HCT116 (cell line): Measurements from ENCODE around the gene PAQR3. TPM values are rescaled to one million over a fixed set of nuclear protein-coding genes. Genes with fewer than 3 reads are reported as not detected.

ENCODE experiments used
- ATAC-seq: fragments of 200-7000 bp; cut with Tn5 transposase; 2 replicates; pipeline ENCODE4 v1.9.1; 2020; ENCODE audit warnings: mild to moderate bottlenecking, moderate library complexity
- BruUV-seq: library from RNA; stranded (reverse); fragments of 400-500 nt; replicated peaks from 2 replicates; lab custom pipeline; 2021; lab: Mats Ljungman, UMichigan
- CTCF ChIA-PET: fragments of 300-600 bp; sonication (Branson Sonifier 250); formaldehyde crosslinking; loops from one replicate; lab custom pipeline; 2021; ENCODE audit warnings: antibody characterized with exemption; lab: Charles Lee
- POLR2A ChIA-PET: fragments of 300-600, 350-600 bp; sonication (Branson Sonifier 250); formaldehyde crosslinking; loops from one replicate; lab custom pipeline; 2021; ENCODE audit warnings: antibody characterized with exemption; lab: Charles Lee
- RAD21 ChIA-PET, 2 experiments: fragments of 300-600 bp; sonication (Branson Sonifier 250); formaldehyde crosslinking; loops; one replicate each; lab custom pipeline; 2023; ENCODE audit warnings: low total read pairs in 2 of 2; ENCODE audit not compliant: uncharacterized antibody in 2 of 2, unreplicated experiment in 2 of 2, low non-redundant PET in 1 of 2; lab: Charles Lee
- DNase-seq: peaks from one replicate; pipeline ENCODE4 v3.0.0-alpha.2; 2010; ENCODE audit warnings: low read depth, low spot score
- H2AFZ ChIP-seq: fragments of 200-600 bp; shearing (Covaris generic), sonication (generic); 2 replicates; pipeline ENCODE4 v1.6.1; 2017; ENCODE audit warnings: low read depth, mixed run types, mixed read lengths, antibody characterized with exemption, low read length; ENCODE audit not compliant: poor library complexity, severe bottlenecking
- H3K27ac ChIP-seq: 2 replicates; pipeline ENCODE4 v1.5.1; 2012; ENCODE audit warnings: low read depth, low read length
- H3K27me3 ChIP-seq: fragments of 200-600 bp; sonication (generic); 2 replicates; pipeline ENCODE4 v1.6.1; 2016; ENCODE audit warnings: mixed run types, low read length, mixed read lengths; ENCODE audit not compliant: insufficient read depth
- H3K36me3 ChIP-seq, 2 experiments: fragments of 200-500 bp in 1 of 2; fragments of 200-600 bp in 1 of 2; sonication (Bioruptor generic) in 1 of 2; sonication (generic) in 1 of 2; 2 replicates each; pipeline versions ENCODE4 v1.5.1 to v1.6.1; 2014 to 2016; ENCODE audit warnings: low read length in 2 of 2, inconsistent platforms in 1 of 2, mixed read lengths in 1 of 2, mixed run types in 1 of 2; ENCODE audit not compliant: insufficient read depth in 2 of 2, control insufficient read depth in 1 of 2
- H3K4me1 ChIP-seq, 2 experiments: fragments of 200-600 bp in 1 of 2; sonication (generic) in 1 of 2; 2 replicates each; pipeline versions ENCODE4 v1.5.1 to v1.6.1; 2012 to 2017; ENCODE audit warnings: low read length in 2 of 2, inconsistent platforms in 1 of 2, mild to moderate bottlenecking in 1 of 2, mixed read lengths in 1 of 2, mixed run types in 1 of 2, moderate library complexity in 1 of 2; ENCODE audit not compliant: insufficient read depth in 2 of 2, control insufficient read depth in 1 of 2
- H3K4me2 ChIP-seq: fragments of 200-600 bp; sonication (generic); 2 replicates; pipeline ENCODE4 v1.6.1; 2017; ENCODE audit warnings: mixed run types, low read length, mixed read lengths
- H3K4me3 ChIP-seq, 2 experiments: fragments of 200-600 bp in 1 of 2; sonication (generic) in 1 of 2; replicated peaks in 1 of 2; 2 replicates each; pipeline ENCODE4 v1.5.1; 2011 to 2016; ENCODE audit warnings: low read length in 2 of 2, control low read depth in 1 of 2, low read depth in 1 of 2, mild to moderate bottlenecking in 1 of 2, mixed read lengths in 1 of 2, mixed run types in 1 of 2
- H3K79me2 ChIP-seq: fragments of 200-600 bp; sonication (generic); 2 replicates; pipeline ENCODE4 v1.6.1; 2017; ENCODE audit warnings: mild to moderate bottlenecking, mixed run types, low read length, moderate library complexity, mixed read lengths; ENCODE audit not compliant: insufficient read depth
- H3K9ac ChIP-seq: fragments of 200-600 bp; sonication (generic); 2 replicates; pipeline ENCODE4 v1.6.1; 2016; ENCODE audit warnings: low read length, mixed read lengths
- H3K9me2 ChIP-seq: fragments of 200-600 bp; sonication (generic), shearing (Covaris generic); 2 replicates; pipeline ENCODE4 v1.6.1; 2017; ENCODE audit warnings: mixed run types, mild to moderate bottlenecking, moderate library complexity; ENCODE audit not compliant: insufficient read depth
- H3K9me3 ChIP-seq, 2 experiments: fragments of 200-500 bp in 1 of 2; fragments of 200-600 bp in 1 of 2; sonication (Bioruptor generic) in 1 of 2; sonication (generic) in 1 of 2; 2 replicates each; pipeline ENCODE4 v1.6.1; 2014 to 2017; ENCODE audit warnings: low read length in 2 of 2, mixed read lengths in 2 of 2, inconsistent platforms in 1 of 2, low read depth in 1 of 2, mild to moderate bottlenecking in 1 of 2, mixed run types in 1 of 2, moderate library complexity in 1 of 2; ENCODE audit not compliant: control insufficient read depth in 1 of 2, insufficient read depth in 1 of 2
- H4K20me1 ChIP-seq: fragments of 200-600 bp; sonication (generic), shearing (Covaris generic); 2 replicates; pipeline ENCODE4 v1.6.1; 2017; ENCODE audit warnings: mixed run types, mild to moderate bottlenecking, moderate library complexity; ENCODE audit not compliant: insufficient read depth
- CBX3 ChIP-seq: IDR thresholded peaks from 2 replicates; pipeline ENCODE4 v1.6.1; 2012; ENCODE audit warnings: low read depth
- EGR1 ChIP-seq: IDR thresholded peaks from 2 replicates; pipeline ENCODE4 v1.6.1; 2012; ENCODE audit warnings: low read depth
- ELF1 ChIP-seq: IDR thresholded peaks from 2 replicates; pipeline ENCODE4 v1.6.1; 2012; ENCODE audit warnings: low read depth, borderline replicate concordance
- JUND ChIP-seq: IDR thresholded peaks from 2 replicates; pipeline ENCODE4 v1.6.1; 2012
- MAX ChIP-seq: IDR thresholded peaks from 2 replicates; pipeline ENCODE4 v1.6.1; 2012
- POLR2A ChIP-seq: IDR thresholded peaks from 2 replicates; pipeline ENCODE4 v1.7.0; 2011; ENCODE audit warnings: borderline replicate concordance; ENCODE audit not compliant: insufficient read depth, insufficient read length; ENCODE audit errors: extremely low read depth
- POLR2AphosphoS5 ChIP-seq: IDR thresholded peaks from 2 replicates; pipeline ENCODE4 v1.6.1; 2011; ENCODE audit warnings: mild to moderate bottlenecking, low read depth, low read length, moderate library complexity
- RAD21 ChIP-seq: IDR thresholded peaks from 2 replicates; pipeline ENCODE4 v1.6.1; 2012; ENCODE audit warnings: low read depth, mild to moderate bottlenecking
- REST ChIP-seq: IDR thresholded peaks from 2 replicates; pipeline ENCODE4 v1.6.1; 2012; ENCODE audit warnings: low read depth
- SIN3A ChIP-seq: IDR thresholded peaks from 2 replicates; pipeline ENCODE4 v1.6.1; 2012; ENCODE audit warnings: low read depth
- SRF ChIP-seq: IDR thresholded peaks from 2 replicates; pipeline ENCODE4 v1.6.1; 2012; ENCODE audit warnings: low read depth
- YY1 ChIP-seq: IDR thresholded peaks from 2 replicates; pipeline ENCODE4 v1.6.1; 2011; ENCODE audit warnings: low read length, low read depth, moderate library complexity, mild to moderate bottlenecking; ENCODE audit not compliant: insufficient replicate concordance; ENCODE audit errors: extremely low read depth
- ZFX ChIP-seq: fragments of 450-650 bp; IDR thresholded peaks from 2 replicates; pipeline ENCODE4 v1.6.1; 2017
- ZNF274 ChIP-seq: fragments of 200-500 bp; sonication (Bioruptor generic); IDR thresholded peaks from 2 replicates; pipeline ENCODE4 v1.6.1; 2014; ENCODE audit warnings: mild to moderate bottlenecking, low read depth, low read length, inconsistent platforms
- intact Hi-C: fragments of 100-400 bp; cut with micrococcal nuclease; formaldehyde crosslinking; loops from 2 replicates; pipeline ENCODE4 v1.10.0; 2022
- total RNA-seq: library from RNA; stranded (reverse); gene quantifications from one replicate; pipeline ENCODE4 v1.2.1, GENCODE V29; 2021; ENCODE audit not compliant: unreplicated experiment

The PAQR3 gene
- total RNA-seq, 1 experiment from 2014 or later, result 32.3 TPM

- no peaks in the 10 kb centered on the region for H3K4me1 ChIP-seq
- no peaks in the 10 kb centered on the region for H3K27me3 ChIP-seq
- no peak overlapping the region for H3K27ac ChIP-seq
- no peak overlapping the region for H2AFZ ChIP-seq
- no peak overlapping the region for H3K4me2 ChIP-seq
- H3K9ac ChIP-seq, result no peak overlapping the region
- TF ChIP-seq YY1, result no peak
- no peak for TF ChIP-seq SIN3A
- TF ChIP-seq ZFX, result no peak
- TF ChIP-seq POLR2A, result no peak
- no peak for TF ChIP-seq SRF
- no peak for TF ChIP-seq CBX3
- TF ChIP-seq REST, result no peak
- no peak for TF ChIP-seq ELF1
- TF ChIP-seq, all 23 proteins: peak for 0
- Histone ChIP-seq H3K4me3 (no peak overlapping the region), H3K36me3 (no peaks in the 10 kb centered on the region), H3K9me3 (no peaks in the 10 kb centered on the region), H3K9me2 (no peaks in the 10 kb centered on the region), H3K79me2 (no peaks in the 10 kb centered on the region), H4K20me1 (no peaks in the 10 kb centered on the region)
- POLR2A ChIA-PET, result no interaction called here
- BruUV-seq, result no TSS peak
- intact Hi-C loops, result no loop called here
- DNase-seq (no peak), ATAC-seq (no peak)
- CTCF ChIA-PET, result interaction anchor here (0.6 kb wide), 1 partner anchor 30 kb away, joined by 3 read pairs; no protein-coding TSS in a partner anchor
- RAD21 ChIA-PET, result no interaction called here
Measured at GRCh38 chr4:78901882-78902281, 37.4 kb downstream of the PAQR3 start.

GRCh38 chr4:78899302-78899701 lies 39.9 kb downstream of the PAQR3 start:
- TF ChIP-seq MAX (no peak), YY1 (no peak), RAD21 (no peak), REST (no peak), SRF (no peak), JUND (no peak), POLR2A (no peak), ZFX (no peak), SIN3A (no peak), ELF1 (no peak), ZNF274 (no peak), POLR2AphosphoS5 (no peak), EGR1 (no peak)
- no peaks in the 10 kb centered on the region for H3K9me2 ChIP-seq
- no peak overlapping the region for H3K9ac ChIP-seq
- H3K27ac ChIP-seq, result no peak overlapping the region
- no peak overlapping the region for H2AFZ ChIP-seq
- ATAC-seq (no peak), DNase-seq (no peak)
- H3K9me3 ChIP-seq, result no peaks in the 10 kb centered on the region
- BruUV-seq, result no TSS peak
- ChIA-PET POLR2A (no interaction called here), RAD21 (no interaction called here), CTCF (no interaction called here)
- no peaks in the 10 kb centered on the region for H3K27me3 ChIP-seq
- no peak overlapping the region for H3K4me2 ChIP-seq
- no peaks in the 10 kb centered on the region for H3K36me3 ChIP-seq
- no peaks in the 10 kb centered on the region for H4K20me1 ChIP-seq
- no peaks in the 10 kb centered on the region for H3K4me1 ChIP-seq
- intact Hi-C loops, result no loop called here
- H3K4me3 ChIP-seq, result no peak overlapping the region
- H3K79me2 ChIP-seq, result no peaks in the 10 kb centered on the region
